Esophagus muscularis mucosa (tissue), 4 donors: ENCODE measurements around the gene ME1. TPM values are rescaled to one million over a fixed set of nuclear protein-coding genes. Genes with fewer than 3 reads are reported as not detected.
"Not testable (repeated sequence)": the region's sequence is repeated elsewhere in the genome, so short reads cannot be mapped to it uniquely, and the experiment has no call there.

ENCODE experiments used
- DNase-seq: peaks from one replicate; pipeline ENCODE4 v3.0.0-alpha.2; 2017; ENCODE audit errors: extremely low spot score
- H3K27ac ChIP-seq, 4 donors: fragments of 200-600 bp; sonication (generic); replicated peaks in 1 of 4; 1 replicate in 3 of 4; 2 replicates in 1 of 4; pipeline ENCODE4 v1.5.1; 2016 to 2019; ENCODE audit warnings: mild to moderate bottlenecking in 1 of 4
- H3K27me3 ChIP-seq, 4 donors: fragments of 200-600 bp; sonication (generic); one replicate each; pipeline versions ENCODE4 v1.5.1 to v1.6.0; 2016 to 2019
- H3K36me3 ChIP-seq, 4 donors: fragments of 200-600 bp; sonication (generic); one replicate each; pipeline ENCODE4 v1.5.1; 2016 to 2019
- H3K4me1 ChIP-seq, 4 donors: fragments of 200-600 bp; sonication (generic); one replicate each; pipeline ENCODE4 v1.5.1; 2016 to 2019
- H3K4me3 ChIP-seq, 4 donors: fragments of 200-600 bp; sonication (generic); 1 replicate in 2 of 4; 2 replicates in 2 of 4; pipeline ENCODE4 v1.5.1; 2016 to 2019; ENCODE audit warnings: mild to moderate bottlenecking in 4 of 4, moderate library complexity in 1 of 4
- H3K9me3 ChIP-seq, 4 donors: fragments of 200-600 bp; sonication (generic); 1 replicate in 3 of 4; 2 replicates in 1 of 4; pipeline ENCODE4 v1.5.1; 2016 to 2019
- CTCF ChIP-seq, 3 experiments: fragments of 200-600 bp in 2 of 3; fragments of 450-650 bp in 1 of 3; sonication (generic) in 2 of 3; IDR thresholded peaks; one replicate each; pipeline ENCODE4 v1.5.1; 2017 to 2019; ENCODE audit warnings: antibody characterized with exemption in 3 of 3, mild to moderate bottlenecking in 2 of 3, moderate library complexity in 1 of 3
- EP300 ChIP-seq: sonication (generic); formaldehyde crosslinking; IDR thresholded peaks from one replicate; pipeline ENCODE4 v1.6.1; 2017; ENCODE audit warnings: antibody characterized with exemption
- POLR2A ChIP-seq: fragments of 450-650 bp; IDR thresholded peaks from one replicate; pipeline ENCODE4 v1.6.1; 2017; ENCODE audit warnings: antibody characterized with exemption, moderate library complexity, mild to moderate bottlenecking, low read depth
- POLR2AphosphoS5 ChIP-seq, 2 donors: sonication (generic); formaldehyde crosslinking; IDR thresholded peaks; one replicate each; pipeline ENCODE4 v1.6.1; 2017; ENCODE audit warnings: antibody characterized with exemption in 2 of 2
- WGBS: methylation state at CpG from one replicate; pipeline ENCODE4 v1.1.5; 2018; 5-methylcytosine and 5-hydroxymethylcytosine counted together
- intact Hi-C: fragments of 100-400 bp; cut with DNase I; formaldehyde crosslinking; loops from one replicate; pipeline ENCODE4 v1.15.1; 2023
- total RNA-seq, 4 donors: library from RNA; depleted of rRNA; stranded (reverse); fragments of >200 nt; gene quantifications; one replicate each; pipeline versions ENCODE4 v1.1.0 to v1.2.1, GENCODE V29; 2016

The ME1 gene
- total RNA-seq, 4 donors from 2014 or later: 15.6 to 25.7 (median 19.3) TPM

- TF ChIP-seq POLR2AphosphoS5 (IDR thresholded peaks at IDR 0.05) (no peak), EP300 (no peak), POLR2A (no peak), CTCF (IDR thresholded peaks at IDR 0.05) (no peak)
- intact Hi-C loops: no loop called here
- H3K4me3 ChIP-seq: no peak overlapping the region
- H3K9me3 ChIP-seq: peaks cover 0 to 13% (median 4%) of the 10 kb centered on the region in 4 donors
- no peaks in the 10 kb centered on the region for H3K4me1 ChIP-seq
- H3K27ac ChIP-seq: no peak overlapping the region
- 96% methylated on average over 3 of the region's 3 CpGs for WGBS
- no peak for DNase-seq
- H3K27me3 ChIP-seq: no peaks in the 10 kb centered on the region
- peaks cover 0 to 5% (median 2%) of the 10 kb centered on the region in 4 donors for H3K36me3 ChIP-seq
Measured at GRCh38 chr6:83359638-83360037, 71.2 kb downstream of the ME1 start.

- TF ChIP-seq CTCF (IDR thresholded peaks at IDR 0.05): no peak
- TF ChIP-seq POLR2AphosphoS5 (IDR thresholded peaks at IDR 0.05): no peak
- TF ChIP-seq EP300: no peak
- no peak for TF ChIP-seq POLR2A
- H3K27me3 ChIP-seq: no peaks in the 10 kb centered on the region
- H3K27ac ChIP-seq: no peak overlapping the region
- DNase-seq: no peak
- H3K4me3 ChIP-seq: no peak overlapping the region
- H3K4me1 ChIP-seq: no peaks in the 10 kb centered on the region
- WGBS: 96% methylated on average over 1 of the region's 1 CpG
- H3K36me3 ChIP-seq: peaks cover 0 to 3% (median 0%) of the 10 kb centered on the region in 4 donors
- H3K9me3 ChIP-seq: peaks cover 0 to 5% (median 3%) of the 10 kb centered on the region in 4 donors
- intact Hi-C loops: no loop called here
Measured at GRCh38 chr6:83354747-83355146, 76.1 kb downstream of the ME1 start.

- TF ChIP-seq CTCF (IDR thresholded peaks at IDR 0.05) (no peak), EP300 (no peak), POLR2A (no peak), POLR2AphosphoS5 (IDR thresholded peaks at IDR 0.05) (no peak)
- Histone ChIP-seq H3K4me1 (no peaks in the 10 kb centered on the region), H3K27ac (no peak overlapping the region), H3K36me3 (no peaks in the 10 kb centered on the region), H3K27me3 (no peaks in the 10 kb centered on the region), H3K4me3 (no peak overlapping the region), H3K9me3 (no peaks in the 10 kb centered on the region)
- intact Hi-C loops: no loop called here
- WGBS: 88% methylated on average over 3 of the region's 3 CpGs
- no peak for DNase-seq
Measured at GRCh38 chr6:83352424-83353061, 78.3 kb downstream of the ME1 start.

GRCh38 chr6:83343121-83343520 is 87.7 kb downstream of the ME1 start:
- H3K4me1 ChIP-seq: no peaks in the 10 kb centered on the region
- H3K27ac ChIP-seq: no peak overlapping the region
- TF ChIP-seq POLR2A: no peak
- no peak for TF ChIP-seq POLR2AphosphoS5 (IDR thresholded peaks at IDR 0.05)
- intact Hi-C loops: no loop called here
- 88% methylated on average over 3 of the region's 3 CpGs for WGBS
- peaks cover 0 to 15% (median 2%) of the 10 kb centered on the region in 4 donors for H3K36me3 ChIP-seq
- no peak for DNase-seq
- no peaks in the 10 kb centered on the region for H3K9me3 ChIP-seq
- no peaks in the 10 kb centered on the region for H3K27me3 ChIP-seq
- H3K4me3 ChIP-seq: no peak overlapping the region

- WGBS: 85% methylated on average over 2 of the region's 2 CpGs
- Histone ChIP-seq H3K36me3 (peaks cover 0 to 15% (median 2%) of the 10 kb centered on the region in 4 donors), H3K4me1 (no peaks in the 10 kb centered on the region), H3K4me3 (no peak overlapping the region), H3K9me3 (no peaks in the 10 kb centered on the region), H3K27me3 (no peaks in the 10 kb centered on the region), H3K27ac (no peak overlapping the region)
- no peak for DNase-seq
- intact Hi-C loops: no loop called here
- TF ChIP-seq POLR2A (no peak), CTCF (IDR thresholded peaks at IDR 0.05) (no peak), POLR2AphosphoS5 (IDR thresholded peaks at IDR 0.05) (no peak), EP300 (no peak)
Measured at GRCh38 chr6:83341765-83342164, 89.1 kb downstream of the ME1 start.

GRCh38 chr6:83333916-83334315 is 96.9 kb downstream of the ME1 start:
- H3K36me3 ChIP-seq, H3K4me1 ChIP-seq, H3K27ac ChIP-seq, intact Hi-C loops, DNase-seq, H3K27me3 ChIP-seq, H3K9me3 ChIP-seq, H3K4me3 ChIP-seq: not testable (repeated sequence)
- WGBS: 90% methylated on average over 5 of the region's 24 CpGs
